PFSK-1 (cell line): ENCODE results near the gene ZNF544.

ENCODE experiments used
- FOXP2 ChIP-seq: optimal IDR thresholded peaks from 2 replicates; pipeline ENCODE3; 2011; ENCODE audit warnings: borderline replicate concordance, control low read depth, inconsistent platforms; ENCODE audit not compliant: insufficient read depth; ENCODE audit errors: extremely low read length, extremely low read depth
- POLR2AphosphoS5 ChIP-seq: IDR thresholded peaks from 2 replicates; pipeline ENCODE4 v1.6.1; 2012; ENCODE audit warnings: low read depth, mild to moderate bottlenecking, control low read depth, low read length, moderate library complexity
- REST ChIP-seq, 2 experiments: IDR thresholded peaks; 2 replicates each; pipeline versions ENCODE4 v1.6.1 to v1.8.0; 2011 to 2012; ENCODE audit warnings: low read depth in 2 of 2, low read length in 2 of 2, control low read depth in 1 of 2, inconsistent platforms in 1 of 2, mild to moderate bottlenecking in 1 of 2, moderate library complexity in 1 of 2; ENCODE audit not compliant: insufficient read depth in 1 of 2
- SIN3A ChIP-seq: IDR thresholded peaks from 2 replicates; pipeline ENCODE4 v1.6.1; 2012; ENCODE audit warnings: mild to moderate bottlenecking, low read length, moderate library complexity, borderline replicate concordance; ENCODE audit not compliant: insufficient read depth
- TAF1 ChIP-seq: IDR thresholded peaks from 2 replicates; pipeline ENCODE4 v1.6.1; 2012; ENCODE audit warnings: low read length, control low read depth, borderline replicate concordance; ENCODE audit not compliant: insufficient read depth

ZNF544 gene

GRCh38 chr19:58305065-58305931 lies 76.6 kb downstream of the ZNF544 start, which contains the start of gene ERVK3-1:
ERVK3-1 (plus strand) TSS chr19:58305377; CDS start chr19:58312169, 6,792 bp downstream.
- TF ChIP-seq REST (IDR thresholded peaks at IDR 0.05; ENCODE audit: insufficient read depth in 1 of 2, low read depth in 2 of 2, low read length in 2 of 2) (peak in 1 of 2 experiments; percentile 48; a peak in 1 of 4 replicates), TAF1 (peak; percentile 91), POLR2AphosphoS5 (peak; percentile 94), FOXP2 (peak; percentile 92), SIN3A (0 out of 2 replicates have a peak, but pooled peaks have one; percentile 56)

DNA sequence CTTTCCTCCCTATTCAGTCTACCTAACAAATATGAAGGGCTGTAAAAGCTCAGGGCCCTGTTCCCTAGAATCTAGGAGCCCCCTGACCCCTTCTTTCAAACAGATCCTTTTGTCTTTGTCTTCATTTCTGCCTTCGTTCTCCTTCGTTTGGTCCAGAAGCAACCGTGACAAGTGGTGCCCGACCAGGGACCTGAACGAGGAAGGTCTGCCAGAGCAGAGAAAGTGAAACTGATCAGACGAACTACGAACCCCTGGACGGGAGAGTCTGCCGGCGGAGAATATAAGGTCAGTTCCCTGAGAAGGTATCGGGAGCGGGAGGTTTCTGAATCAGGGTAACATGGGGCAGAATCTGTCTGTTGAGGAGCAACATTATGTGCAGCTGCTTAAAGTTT lies 77.2 kb downstream of the ZNF544 start:
- no peak for TF ChIP-seq FOXP2
- TF ChIP-seq POLR2AphosphoS5 = no peak
- no peak for TF ChIP-seq TAF1
- no peak for TF ChIP-seq REST (IDR thresholded peaks at IDR 0.05; ENCODE audit: insufficient read depth in 1 of 2, low read depth in 2 of 2, low read length in 2 of 2)
- no peak for TF ChIP-seq SIN3A

- no peak for TF ChIP-seq TAF1
- no peak for TF ChIP-seq POLR2AphosphoS5
- no peak for TF ChIP-seq FOXP2
These were observed 79.0 kb downstream of the ZNF544 start for GRCh38 chr19:58307736-58308135.

- no peak for TF ChIP-seq REST (IDR thresholded peaks at IDR 0.05; ENCODE audit: insufficient read depth in 1 of 2, low read depth in 2 of 2, low read length in 2 of 2)
- no peak for TF ChIP-seq TAF1
- TF ChIP-seq POLR2AphosphoS5 = no peak
- TF ChIP-seq SIN3A = no peak
- TF ChIP-seq FOXP2 = no peak
These were observed 82.7 kb downstream of the ZNF544 start for GRCh38 chr19:58311345-58311865.
